Stimulated activated CD8-positive, alpha-beta memory T cell treated with anti-CD3 and anti-CD28 coated beads, Interleukin-4, amount 100 ng/mL, for 1 hour (primary cell): ENCODE measurements around the gene ARHGEF18.
"Not testable (repeated sequence)": the region's sequence is repeated elsewhere in the genome, so short reads cannot be mapped to it uniquely, and the experiment has no call there.

Experiments
- DNase-seq, 2 donors: peaks; one replicate each; pipeline ENCODE4 v3.0.0-alpha.2; 2020; ENCODE audit warnings: low read depth in 2 of 2, low spot score in 1 of 2

ARHGEF18 gene

GRCh38 chr19:7348587-7349230, at the start of gene ARHGEF18:
Gene ARHGEF18 (plus strand): TSS chr19:7348937. CDS start chr19:7362891, 13,954 bp downstream.
- peak in 1 of 2 donors; percentile 29 for DNase-seq

DNA sequence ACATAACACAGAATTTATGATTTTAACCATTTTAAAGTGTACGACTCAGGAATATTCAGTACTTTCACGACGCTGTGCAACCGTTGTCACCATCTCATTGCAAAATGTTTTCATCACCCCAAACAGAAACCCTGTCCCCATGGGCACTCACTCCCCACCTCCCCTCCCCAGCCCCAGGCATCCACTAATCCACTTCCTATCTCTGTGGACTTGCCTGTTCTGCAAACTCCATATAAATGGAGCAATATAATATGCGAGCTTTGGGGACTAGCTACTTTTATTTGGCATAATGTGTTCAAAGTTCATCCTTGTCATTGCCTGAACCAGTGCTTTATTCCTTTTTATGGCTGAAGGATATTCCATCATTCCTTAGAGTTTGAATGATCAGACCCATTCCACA, 47.2 kb upstream of the ARHGEF18 start:
- no peak for DNase-seq

DNA sequence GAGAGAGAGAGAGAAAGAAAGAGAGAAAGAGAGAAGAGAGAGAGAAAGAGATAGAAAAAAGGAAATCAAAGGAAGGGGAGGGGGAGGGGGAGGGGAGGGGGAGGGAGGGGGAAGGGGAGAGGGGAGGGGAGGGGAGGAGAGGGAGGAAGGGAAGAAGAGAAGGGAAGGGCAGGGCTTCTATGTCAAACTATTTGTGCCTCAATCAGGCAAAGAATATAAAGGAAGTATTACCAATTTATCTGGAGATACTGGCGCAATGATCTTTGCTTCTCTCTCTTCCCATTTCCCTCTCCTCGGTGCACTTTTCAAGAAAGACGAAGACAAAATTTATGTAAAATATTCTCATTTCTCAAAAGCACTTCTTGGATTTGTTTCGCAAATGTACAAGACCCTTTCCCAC, 45.3 kb upstream of the ARHGEF18 start:
- DNase-seq, result no peak

- no peak for DNase-seq
Observed at GRCh38 chr19:7304200-7304599, 44.5 kb upstream of the ARHGEF18 start.

GRCh38 chr19:7307590-7308218, 41.0 kb upstream of the ARHGEF18 start:
- DNase-seq, result no peak

DNA sequence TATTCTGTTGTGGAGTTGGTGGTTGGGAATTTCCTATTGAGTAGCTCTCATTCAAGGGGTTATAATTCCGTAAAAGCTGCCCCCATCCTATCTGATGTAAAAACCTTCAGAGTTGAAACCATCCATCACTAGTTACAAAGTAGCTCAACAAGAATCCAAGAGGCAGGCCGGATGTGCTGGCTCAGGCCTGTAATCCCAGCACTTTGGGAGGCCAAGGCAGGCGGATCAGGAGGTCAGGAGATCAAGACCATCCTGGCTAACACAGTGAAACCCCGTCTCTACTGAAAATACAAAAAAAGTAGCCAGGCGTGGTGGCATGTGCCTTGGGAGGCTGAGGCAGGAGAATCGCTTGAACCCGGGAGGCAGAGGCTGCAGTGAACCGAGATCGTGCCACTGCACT, 40.4 kb upstream of the ARHGEF18 start:
- not testable (repeated sequence) for DNase-seq

- no peak for DNase-seq
Observed at GRCh38 chr19:7311911-7312310, 36.8 kb upstream of the ARHGEF18 start.

DNA sequence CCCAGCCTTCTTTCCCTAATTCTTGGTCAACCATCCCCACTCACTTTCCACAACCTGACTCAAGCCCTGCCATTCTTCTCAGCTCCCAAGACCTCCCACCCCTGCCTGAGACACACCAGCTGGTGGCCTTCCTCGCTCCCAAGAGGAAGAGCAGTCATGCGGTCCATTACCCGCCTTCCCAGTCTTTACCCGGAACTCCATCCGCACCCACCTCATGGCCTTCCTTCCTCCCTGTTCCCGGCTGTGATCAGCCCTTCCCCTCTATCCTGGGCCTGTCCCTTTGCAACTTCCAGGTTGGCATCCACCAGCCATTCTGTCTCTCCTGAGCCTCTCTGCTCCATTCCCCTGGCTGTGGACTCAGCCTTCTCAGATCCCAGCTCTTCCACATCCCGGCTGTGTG, 35.9 kb upstream of the ARHGEF18 start:
- DNase-seq, result no peak

DNA sequence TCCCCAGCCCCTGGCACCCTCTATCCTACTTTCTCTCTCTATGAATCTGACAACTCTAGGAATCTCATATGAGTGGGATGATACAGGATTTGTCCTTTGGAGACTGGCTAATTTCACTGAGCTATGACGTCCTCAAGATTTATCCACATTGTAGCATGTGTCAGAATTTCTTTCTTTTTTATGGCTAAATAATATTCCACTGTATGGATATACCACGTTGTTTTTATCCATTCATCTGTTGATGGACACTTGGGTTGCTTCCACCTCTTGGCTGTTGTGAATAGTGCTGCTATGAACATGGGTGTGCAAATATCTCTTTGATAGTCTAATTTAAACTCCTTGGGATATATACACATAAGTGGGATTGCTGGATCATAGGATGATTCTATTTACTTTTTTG, 30.6 kb upstream of the ARHGEF18 start:
- DNase-seq, result no peak

GRCh38 chr19:7326105-7326877, 22.4 kb upstream of the ARHGEF18 start:
- DNase-seq, result no peak

- no peak for DNase-seq
Observed at GRCh38 chr19:7327802-7328201, 20.9 kb upstream of the ARHGEF18 start.

DNA sequence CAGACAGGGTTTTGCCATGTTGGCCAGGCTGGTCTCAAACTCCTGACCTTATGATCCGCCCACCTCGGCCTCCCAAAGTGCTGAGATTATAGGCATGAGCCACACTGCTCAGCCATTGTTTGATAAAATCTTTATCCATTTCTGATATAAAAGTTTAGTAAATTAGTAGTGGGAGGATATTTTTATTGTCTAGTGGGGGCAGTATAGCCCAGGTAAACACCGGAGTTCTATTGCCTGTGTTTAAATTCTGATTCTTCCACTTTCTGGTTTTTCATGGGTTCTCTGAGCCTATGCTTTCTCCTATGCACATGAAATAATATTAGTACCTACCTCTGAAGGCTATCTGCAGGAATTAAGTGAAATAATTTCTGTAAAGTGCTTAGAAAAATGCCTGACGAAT, 20.1 kb upstream of the ARHGEF18 start:
- no peak for DNase-seq

DNA sequence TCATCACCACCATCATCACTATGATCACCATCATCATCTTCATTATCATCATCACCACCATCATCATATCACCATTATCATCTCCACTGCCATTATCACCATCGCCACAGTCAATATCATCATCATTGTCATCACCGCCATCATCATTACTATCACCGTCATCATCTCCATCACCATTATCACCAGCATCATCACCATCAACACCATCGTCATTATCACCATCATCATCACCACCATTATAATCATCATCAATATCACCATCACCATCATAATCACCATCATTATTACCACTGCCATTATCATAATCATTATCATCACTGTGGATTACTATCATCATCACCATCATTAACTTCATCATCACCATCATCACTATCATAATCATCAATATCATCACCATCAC, 17.3 kb upstream of the ARHGEF18 start:
- DNase-seq, result no peak

- DNase-seq, result no peak
Observed at GRCh38 chr19:7333198-7334118, 15.3 kb upstream of the ARHGEF18 start.

DNA sequence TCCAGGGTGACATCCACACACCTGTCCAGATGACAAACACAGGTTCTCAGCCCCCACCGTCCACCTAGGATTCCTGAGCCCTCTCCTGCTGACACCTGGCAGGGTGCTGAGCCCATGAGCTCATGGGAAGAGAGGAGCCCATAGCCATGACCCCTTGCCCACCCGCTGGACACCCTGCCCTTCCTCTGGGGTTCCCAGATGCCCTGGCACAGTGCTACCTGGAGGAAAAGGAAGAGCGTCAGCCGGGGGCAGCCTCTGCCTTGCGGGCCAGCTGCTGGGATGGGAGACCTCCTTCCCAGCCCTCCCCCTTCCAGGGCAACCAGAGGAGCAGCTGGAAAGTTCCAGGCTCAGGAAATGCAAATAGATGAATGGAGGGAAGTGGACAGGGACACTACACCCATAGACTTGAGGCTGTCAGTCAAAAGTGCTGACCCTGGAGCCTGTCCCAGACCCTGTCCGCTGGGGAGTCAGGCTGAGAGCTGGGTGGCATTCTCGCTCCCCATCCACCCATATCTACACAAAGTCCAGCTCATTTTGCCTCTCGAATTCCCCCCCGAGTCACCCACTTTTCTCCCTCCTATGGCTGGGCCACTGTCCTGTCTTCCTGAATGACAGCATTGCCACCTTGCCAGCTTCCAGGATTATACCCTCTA, 12.3 kb upstream of the ARHGEF18 start:
- DNase-seq, result no peak

- DNase-seq, result no peak
Observed at GRCh38 chr19:7337380-7338194, 11.2 kb upstream of the ARHGEF18 start.

DNA sequence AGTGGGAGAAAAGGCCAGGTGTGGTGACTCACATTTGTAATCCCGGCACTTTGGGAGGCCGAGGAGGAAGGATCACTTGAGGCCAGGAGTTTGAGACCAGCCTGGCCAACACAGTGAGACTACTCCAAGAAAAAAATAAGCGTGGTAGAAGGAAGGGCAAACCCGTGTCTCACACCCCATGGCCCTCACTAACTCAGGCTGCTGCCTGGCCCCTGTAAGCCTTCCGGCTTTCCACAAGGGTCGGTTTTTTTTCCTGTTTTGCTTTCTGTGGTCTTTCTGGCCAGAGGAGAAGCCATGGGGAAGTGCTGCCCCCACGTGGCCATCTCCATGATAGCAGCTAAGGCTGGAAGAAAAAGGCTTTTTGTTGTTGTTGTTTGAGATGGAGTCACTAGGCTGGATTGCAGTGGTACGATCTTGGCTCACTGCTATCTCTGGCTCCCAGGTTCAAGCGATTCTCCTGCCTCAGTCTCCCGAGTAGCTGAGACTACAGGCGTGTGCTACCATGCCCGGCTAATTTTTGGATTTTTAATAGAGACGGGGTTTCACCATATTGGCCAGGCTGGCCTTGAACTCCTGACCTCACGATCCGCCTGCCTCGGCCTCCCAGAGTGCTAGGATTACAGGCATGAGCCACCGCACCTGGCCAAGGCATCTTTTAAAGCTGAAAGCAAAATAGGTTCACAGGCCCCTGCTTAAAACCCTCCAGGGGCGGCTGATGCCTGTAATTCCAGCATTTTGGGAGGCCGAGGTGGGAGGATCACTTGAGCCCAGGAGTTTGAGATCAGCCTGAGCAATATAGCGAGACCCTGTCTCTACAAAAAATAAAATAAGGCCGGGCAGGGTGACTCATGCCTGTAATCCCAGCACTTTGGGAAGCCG, 7.5 kb upstream of the ARHGEF18 start:
- peak; percentile 79 to 88 for DNase-seq

- no peak for DNase-seq
Observed at GRCh38 chr19:7342143-7342542, 6.6 kb upstream of the ARHGEF18 start.

DNA sequence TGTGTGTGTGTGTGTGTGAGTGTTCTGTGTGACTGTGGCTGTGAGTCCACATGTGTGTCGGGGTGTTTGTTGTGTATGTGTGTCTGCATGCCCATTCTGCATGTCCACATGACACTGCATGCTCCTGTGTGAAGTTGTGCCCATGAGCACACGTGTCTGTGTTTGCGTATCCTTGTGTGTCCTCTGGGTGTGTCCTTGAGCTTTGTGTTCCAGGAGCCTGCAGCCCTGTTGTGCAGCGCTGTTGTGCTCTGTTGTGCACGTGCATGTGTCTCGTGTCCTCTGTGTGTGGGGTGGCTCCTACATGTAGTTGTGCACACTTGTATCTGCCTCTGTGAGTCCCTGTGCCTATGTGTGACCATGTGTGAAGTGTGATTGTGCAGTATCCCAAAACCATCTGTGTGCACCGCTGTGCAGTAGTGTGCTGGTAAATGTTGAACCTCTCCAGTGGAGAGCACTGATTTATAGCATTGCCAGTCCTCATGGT, 2.2 kb upstream of the ARHGEF18 start:
- no peak for DNase-seq
